A549 (cell line): ENCODE results near the gene ABHD5.

Source experiments
- MAX ChIP-seq: IDR thresholded peaks from 2 replicates; pipeline ENCODE4 v1.6.1; 2012
- RCOR1 ChIP-seq: fragments of 150-350 bp; IDR thresholded peaks from 2 replicates; pipeline ENCODE4 v1.6.1; 2014; ENCODE audit warnings: antibody characterized with exemption, low read length, low read depth
- TF ChIP-seq, protein P1 (sequence below): fragments of >200 bp; sonication (Bioruptor Twin); formaldehyde crosslinking; IDR thresholded peaks from 3 replicates; pipeline ENCODE4 v1.5.1; 2016
- TF ChIP-seq, protein P2 (sequence below): fragments of 450-650 bp; IDR thresholded peaks from 2 replicates; pipeline ENCODE4 v1.6.1; 2014; ENCODE audit warnings: antibody characterized with exemption
- TF ChIP-seq, protein P3 (sequence below): fragments of 200-600 bp; sonication (generic); IDR thresholded peaks from 2 replicates; pipeline ENCODE4 v1.6.1; 2016; ENCODE audit warnings: antibody characterized with exemption, mild to moderate bottlenecking, moderate library complexity

GRCh38 chr3:43707998-43708397 is 17.3 kb downstream of the ABHD5 start:
- TF ChIP-seq MAX: 0 out of 2 replicates have a peak, but pooled peaks have one; percentile 22
- TF ChIP-seq RCOR1: no peak
- TF ChIP-seq, protein P1, sequence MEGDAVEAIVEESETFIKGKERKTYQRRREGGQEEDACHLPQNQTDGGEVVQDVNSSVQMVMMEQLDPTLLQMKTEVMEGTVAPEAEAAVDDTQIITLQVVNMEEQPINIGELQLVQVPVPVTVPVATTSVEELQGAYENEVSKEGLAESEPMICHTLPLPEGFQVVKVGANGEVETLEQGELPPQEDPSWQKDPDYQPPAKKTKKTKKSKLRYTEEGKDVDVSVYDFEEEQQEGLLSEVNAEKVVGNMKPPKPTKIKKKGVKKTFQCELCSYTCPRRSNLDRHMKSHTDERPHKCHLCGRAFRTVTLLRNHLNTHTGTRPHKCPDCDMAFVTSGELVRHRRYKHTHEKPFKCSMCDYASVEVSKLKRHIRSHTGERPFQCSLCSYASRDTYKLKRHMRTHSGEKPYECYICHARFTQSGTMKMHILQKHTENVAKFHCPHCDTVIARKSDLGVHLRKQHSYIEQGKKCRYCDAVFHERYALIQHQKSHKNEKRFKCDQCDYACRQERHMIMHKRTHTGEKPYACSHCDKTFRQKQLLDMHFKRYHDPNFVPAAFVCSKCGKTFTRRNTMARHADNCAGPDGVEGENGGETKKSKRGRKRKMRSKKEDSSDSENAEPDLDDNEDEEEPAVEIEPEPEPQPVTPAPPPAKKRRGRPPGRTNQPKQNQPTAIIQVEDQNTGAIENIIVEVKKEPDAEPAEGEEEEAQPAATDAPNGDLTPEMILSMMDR: no peak
- TF ChIP-seq, protein P2, sequence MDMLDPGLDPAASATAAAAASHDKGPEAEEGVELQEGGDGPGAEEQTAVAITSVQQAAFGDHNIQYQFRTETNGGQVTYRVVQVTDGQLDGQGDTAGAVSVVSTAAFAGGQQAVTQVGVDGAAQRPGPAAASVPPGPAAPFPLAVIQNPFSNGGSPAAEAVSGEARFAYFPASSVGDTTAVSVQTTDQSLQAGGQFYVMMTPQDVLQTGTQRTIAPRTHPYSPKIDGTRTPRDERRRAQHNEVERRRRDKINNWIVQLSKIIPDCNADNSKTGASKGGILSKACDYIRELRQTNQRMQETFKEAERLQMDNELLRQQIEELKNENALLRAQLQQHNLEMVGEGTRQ: no peak
- TF ChIP-seq, protein P3, sequence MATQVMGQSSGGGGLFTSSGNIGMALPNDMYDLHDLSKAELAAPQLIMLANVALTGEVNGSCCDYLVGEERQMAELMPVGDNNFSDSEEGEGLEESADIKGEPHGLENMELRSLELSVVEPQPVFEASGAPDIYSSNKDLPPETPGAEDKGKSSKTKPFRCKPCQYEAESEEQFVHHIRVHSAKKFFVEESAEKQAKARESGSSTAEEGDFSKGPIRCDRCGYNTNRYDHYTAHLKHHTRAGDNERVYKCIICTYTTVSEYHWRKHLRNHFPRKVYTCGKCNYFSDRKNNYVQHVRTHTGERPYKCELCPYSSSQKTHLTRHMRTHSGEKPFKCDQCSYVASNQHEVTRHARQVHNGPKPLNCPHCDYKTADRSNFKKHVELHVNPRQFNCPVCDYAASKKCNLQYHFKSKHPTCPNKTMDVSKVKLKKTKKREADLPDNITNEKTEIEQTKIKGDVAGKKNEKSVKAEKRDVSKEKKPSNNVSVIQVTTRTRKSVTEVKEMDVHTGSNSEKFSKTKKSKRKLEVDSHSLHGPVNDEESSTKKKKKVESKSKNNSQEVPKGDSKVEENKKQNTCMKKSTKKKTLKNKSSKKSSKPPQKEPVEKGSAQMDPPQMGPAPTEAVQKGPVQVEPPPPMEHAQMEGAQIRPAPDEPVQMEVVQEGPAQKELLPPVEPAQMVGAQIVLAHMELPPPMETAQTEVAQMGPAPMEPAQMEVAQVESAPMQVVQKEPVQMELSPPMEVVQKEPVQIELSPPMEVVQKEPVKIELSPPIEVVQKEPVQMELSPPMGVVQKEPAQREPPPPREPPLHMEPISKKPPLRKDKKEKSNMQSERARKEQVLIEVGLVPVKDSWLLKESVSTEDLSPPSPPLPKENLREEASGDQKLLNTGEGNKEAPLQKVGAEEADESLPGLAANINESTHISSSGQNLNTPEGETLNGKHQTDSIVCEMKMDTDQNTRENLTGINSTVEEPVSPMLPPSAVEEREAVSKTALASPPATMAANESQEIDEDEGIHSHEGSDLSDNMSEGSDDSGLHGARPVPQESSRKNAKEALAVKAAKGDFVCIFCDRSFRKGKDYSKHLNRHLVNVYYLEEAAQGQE: no peak
